DMS79 (cell line): Measurements from ENCODE around the gene DDAH1.
"Not testable (repeated sequence)": the region's sequence is repeated elsewhere in the genome, so short reads cannot be mapped to it uniquely, and the experiment has no call there.

Source experiments
- DNase-seq: peaks from one replicate; lab custom pipeline; 2025; lab: John Stamatoyannopoulos, UW

DDAH1 gene

DNA sequence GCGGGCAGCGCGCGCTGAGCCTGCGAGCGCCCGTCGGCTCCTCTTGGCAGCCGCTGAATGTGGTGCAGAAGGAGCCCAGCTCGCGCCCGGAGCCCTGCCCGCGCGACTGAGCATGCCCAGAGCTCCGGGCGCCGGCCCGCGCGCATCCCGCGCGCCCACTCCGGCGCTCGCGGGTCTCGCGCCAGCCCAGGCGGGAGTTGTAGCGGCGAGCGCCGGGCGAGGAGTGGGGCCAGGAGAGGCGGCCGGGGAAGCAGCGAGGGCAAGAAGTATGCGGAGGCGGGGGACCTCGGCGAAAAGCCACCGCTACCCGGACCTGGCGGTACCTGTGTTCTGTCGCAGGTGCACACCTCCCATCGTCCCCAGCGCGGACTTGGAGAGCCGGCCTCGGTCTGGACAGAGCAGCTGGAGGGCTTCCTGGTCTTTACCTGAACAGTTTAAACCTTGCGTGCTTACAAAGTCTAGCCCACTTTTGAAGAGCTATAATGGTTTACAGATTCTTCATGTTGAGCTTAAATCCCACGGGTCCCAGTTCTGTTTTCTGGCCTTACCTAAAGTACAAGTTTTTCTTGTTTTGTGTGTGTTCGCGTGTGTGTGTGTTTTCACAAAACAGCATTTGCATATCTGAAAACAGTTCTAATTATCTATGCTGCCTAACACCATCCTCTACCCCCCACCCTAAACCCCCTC is at the start of gene DDAH1:
Gene DDAH1, minus strand, starts transcription at position 61 of the 687 bp plus-strand sequence. CDS start 114 bp downstream, outside the sequence.
- peak; percentile 77 for DNase-seq

DNA sequence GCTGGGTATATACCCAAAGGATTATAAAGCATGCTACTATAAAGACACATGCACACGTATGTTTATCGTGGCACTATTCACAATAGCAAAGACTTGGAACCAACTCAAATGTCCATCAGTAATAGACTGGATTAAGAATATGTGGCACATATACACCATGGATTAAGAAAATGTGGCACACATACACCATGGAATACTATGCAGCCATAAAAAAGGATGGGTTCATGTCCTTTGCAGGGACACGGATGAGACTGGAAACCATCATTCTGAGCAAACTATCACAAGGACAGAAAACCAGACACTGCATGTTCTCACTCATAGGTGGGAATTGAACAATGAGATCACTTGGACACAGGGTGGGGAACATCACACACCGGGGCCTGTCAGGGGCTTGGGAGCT is 49.0 kb upstream of the DDAH1 start:
- not testable (repeated sequence) for DNase-seq

DNA sequence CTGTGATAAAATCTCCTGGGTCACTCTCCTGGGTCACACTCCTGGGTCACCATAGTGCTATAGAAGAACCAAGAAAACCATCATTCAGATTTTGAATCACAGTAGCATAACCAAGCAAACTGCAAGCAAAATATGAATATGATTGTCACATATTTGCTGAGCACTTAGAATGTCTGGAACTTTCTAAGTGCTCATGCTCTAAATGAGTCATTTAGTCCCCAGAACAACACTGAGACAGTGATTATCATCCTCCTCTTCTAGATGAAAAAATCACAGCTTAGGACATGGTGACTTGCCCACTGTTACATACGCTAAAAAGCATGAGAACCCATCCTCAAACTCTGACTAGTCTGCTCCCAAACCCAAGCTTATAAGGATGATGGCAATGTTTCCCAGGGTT is 39.5 kb upstream of the DDAH1 start:
- DNase-seq = no peak

DNA sequence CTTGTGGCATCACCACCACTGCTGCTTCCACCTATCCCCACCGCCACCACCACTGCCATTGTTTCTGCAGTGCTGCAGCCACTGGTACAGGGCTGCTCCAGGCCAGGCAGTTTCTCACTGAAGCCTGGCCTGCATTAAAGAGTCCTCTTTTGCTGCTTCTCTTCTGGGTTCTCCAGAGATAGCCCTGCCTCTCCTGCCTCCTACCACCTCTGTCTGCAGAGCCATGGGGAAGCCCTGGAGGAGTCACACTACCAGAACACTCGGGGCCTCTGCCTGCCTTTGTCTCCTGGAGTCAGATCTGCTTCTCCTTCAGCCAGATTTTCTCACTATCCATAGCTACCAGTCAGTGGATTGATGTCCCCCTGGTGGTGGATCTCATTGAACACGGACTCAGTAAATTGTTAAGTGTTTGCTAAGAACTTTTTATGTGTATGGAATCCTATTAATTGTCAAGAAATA is 37.7 kb upstream of the DDAH1 start:
- no peak for DNase-seq

DNA sequence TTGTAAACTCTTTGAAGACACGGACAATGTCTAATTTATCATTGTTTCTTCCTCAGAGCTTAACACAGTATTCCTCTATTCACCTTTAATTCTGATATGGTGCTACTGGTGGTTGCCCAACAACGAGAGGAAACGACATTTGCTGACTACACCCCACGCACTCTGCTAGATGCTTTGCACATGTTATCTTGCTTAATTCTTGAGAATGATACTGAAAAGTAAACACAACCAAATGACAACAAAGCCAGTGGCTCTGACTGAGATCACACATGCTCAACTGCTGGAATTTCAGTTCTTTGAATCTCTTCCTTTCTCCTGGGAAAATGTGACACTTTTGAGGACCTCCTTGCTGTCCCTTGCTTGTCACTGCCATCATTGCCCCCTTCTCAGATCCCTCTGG is 37.2 kb upstream of the DDAH1 start:
- DNase-seq = no peak

DNA sequence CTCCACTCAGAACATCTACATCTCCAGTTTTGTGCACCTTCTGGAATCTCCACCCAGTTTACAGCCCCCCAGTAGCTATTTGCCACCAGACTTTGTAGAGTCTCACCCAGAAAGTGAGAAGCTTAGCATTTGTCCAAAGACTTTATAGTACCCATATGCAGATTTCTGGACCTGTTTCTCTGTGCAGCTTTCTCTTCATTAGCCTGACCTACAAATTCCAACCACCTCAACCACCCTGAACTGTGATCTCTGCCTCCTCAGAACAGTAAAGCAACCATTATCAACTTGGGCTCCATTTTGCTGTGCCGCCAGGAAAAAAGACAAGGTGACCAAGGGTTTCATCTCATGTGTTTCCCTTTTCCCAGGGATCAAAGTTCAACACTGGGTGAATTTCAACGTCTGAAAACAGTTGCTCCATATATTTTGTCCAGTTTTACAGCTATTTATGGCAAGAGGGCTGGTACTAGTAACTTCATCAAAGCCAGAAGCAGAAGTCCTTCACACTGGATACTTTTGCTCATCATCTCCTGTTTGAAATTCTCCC is 36.5 kb upstream of the DDAH1 start:
- DNase-seq = no peak

DNA sequence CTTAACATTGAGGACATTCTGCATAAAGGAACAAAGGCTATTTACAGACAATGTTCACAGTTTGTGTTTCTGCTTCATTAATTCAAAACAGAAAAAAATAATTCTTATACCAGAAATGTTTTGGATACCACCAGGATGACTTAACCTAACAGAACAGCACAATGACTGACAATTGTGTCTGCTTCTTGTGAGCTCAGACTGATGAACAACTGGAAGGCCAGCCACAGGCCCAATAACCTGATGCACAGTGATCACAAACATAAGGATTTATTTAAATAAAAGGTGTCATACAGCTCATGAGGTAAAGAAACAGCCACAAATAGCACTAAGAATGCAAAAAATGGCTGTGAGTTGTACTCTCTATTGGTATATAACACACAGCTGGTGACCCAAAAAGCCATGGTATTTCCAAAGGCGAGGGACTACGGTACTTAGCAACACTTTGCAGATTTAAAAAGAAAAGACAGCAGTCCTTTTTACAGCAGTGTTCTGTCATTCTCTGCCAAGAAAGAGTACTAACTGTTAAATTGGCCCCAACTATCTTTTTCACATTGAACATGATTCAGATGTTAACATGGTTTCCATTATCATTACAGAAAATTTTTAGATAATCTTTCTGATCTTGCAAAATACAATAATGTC is 32.1 kb upstream of the DDAH1 start:
- no peak for DNase-seq

DNA sequence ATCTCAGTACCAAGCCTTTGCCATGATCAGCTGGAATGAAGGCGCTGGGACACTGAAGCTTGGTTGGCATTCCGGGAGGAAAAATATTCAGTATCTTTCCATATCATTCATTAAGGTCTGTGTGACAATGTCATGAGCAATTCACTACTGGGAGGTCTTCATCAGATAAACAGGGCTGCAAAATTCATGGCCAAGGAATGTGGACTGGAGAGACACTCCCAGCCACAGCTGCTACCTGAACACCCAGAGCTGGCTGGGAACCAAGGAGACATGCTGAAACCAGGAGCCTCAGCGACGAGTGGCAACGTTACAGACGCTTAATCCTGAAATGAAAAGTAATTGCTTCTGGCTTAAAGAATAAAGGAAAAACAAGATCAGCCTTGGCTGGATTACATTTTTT is 30.6 kb upstream of the DDAH1 start:
- peak; percentile 44 for DNase-seq

DNA sequence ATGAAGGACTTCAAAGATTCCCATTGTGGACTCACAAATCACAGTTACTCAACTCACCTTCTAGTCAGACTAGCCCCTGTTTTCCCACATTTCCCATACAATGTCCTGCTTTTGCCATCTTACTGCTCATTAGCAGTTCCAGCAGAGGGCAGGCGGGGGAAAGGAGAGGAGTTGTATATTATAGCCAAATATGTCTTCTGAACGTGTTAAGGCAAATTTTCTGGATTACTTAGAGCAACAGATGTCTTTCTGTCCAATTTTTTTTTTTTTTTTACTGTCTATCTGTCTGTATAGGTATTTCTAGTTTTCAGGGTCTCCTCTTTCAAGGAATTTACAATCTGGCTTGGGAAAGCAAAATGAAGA is 29.9 kb upstream of the DDAH1 start:
- DNase-seq = no peak

DNA sequence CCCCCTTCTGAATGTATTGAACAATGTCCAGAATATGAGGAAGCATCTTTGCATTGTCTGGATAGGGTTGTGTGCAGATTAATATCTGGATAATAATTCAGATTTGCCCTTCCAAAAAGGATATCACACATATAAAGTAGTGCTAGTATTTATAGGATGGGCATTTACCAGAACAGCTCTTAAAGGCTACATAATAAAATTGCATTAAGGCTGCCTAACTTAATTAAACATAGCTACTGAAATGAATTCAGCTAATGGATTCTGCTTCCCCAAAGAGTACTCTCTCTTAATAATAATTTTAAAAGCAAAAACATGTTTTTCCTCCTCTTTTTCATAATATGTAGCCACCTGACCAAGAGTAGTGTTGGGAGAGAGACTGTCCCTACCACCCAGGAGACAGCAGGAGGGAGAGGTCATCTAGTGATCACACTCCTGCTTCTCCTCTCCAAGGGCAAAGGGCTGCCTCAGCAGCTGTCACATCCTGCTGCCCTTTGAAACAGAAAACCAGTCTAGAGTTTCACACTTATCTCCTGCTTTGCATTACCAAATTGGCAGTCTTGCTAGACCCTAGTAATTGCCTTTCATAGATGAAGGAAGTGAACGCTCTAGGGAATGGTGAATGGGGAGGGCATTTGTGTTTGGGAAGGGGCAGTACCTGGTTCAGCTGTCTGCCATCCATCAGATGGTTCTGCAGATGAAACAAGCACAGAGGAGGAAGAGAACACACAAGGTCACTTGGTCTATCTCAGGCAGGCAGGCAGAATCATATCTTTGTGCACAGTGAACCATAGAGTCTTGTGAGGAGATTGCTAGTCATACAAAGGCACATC is 29.3 kb upstream of the DDAH1 start:
- no peak for DNase-seq

DNA sequence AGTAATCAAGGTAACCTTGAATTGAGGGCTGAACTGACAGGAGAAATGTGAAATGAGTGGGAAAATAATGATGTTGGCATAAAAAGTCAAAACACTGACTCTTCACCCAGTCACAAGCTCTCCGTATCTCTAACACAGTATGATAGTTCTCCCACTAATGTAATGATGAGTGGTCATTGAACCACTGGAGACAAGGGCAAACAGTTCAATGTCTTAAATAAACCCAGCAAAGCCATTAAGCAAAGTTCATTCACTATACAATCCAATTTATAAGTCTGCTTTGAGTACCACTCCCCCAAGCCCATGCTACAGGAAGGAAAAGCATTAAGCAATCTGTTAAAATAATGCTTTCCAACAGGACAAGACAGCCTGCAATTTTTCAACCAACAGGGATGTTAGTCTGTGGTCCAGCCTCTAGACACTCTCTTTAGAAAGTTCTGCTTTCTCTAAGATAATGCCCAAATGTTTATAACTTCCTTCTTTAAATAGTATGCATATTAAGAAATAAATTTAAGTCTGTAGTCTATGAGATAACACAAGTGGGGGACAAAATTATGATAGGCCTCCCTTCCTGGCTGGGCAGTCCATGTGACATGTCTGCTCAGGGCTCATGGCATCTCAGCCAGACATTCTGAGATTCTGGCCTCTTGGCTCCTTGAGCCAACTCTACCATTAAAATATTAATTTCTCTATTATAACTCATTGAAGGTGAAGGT is 25.5 kb upstream of the DDAH1 start:
- DNase-seq = no peak

DNA sequence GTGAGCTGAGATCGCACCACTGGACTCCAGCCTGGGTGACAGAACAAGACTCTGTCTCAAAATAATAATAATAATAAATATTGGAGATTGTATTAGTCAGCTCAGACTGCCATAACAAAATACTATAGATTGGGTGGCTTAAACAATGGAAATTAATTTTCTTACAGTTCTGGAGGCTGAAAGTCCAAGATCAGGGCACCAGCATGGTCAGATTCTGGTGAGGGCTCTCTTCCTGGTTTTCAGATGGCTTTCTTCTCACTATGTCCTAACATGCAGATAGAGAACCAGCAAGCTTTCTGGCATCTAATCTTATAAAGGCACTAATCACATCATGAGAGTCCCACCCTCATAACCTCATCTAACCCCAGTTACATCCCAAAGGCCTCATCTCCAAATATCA is 23.2 kb upstream of the DDAH1 start:
- no peak for DNase-seq

DNA sequence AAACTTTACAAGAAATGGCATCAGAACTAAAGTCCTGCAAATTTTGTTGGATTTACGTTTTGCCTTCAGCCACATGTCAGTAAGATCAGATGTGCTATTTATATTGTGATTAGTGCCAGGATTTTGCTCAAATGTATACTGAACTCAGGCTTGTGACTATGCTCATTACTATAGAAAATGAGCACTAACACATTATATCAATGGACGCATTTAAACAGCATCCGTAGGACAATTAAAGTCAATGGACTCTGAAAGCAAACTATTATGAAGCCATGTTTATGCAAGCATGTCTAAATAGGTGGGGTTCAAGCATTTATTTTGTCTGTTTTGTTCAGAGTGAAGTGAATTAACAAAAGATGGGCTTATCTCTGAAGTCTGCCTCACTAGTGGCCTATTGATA is 20.6 kb upstream of the DDAH1 start:
- DNase-seq = no peak

DNA sequence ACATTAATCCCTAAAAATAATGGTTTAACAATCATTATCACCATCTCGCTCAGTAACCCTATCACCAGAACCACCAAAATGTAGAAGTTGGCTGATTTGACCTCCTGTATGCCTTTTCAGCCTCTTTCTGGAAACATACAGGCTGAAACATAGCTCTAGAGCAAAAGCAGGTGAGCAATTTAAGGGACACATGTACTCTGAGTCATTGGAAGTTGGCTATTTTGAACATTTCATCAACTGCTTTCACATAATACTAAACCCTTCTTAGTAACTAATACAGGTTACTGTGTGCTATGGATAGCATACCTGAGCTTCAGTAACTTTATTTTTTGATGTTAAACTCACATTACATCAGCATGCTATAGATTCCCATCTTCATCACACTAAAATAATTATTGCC is 19.8 kb upstream of the DDAH1 start:
- no peak for DNase-seq

DNA sequence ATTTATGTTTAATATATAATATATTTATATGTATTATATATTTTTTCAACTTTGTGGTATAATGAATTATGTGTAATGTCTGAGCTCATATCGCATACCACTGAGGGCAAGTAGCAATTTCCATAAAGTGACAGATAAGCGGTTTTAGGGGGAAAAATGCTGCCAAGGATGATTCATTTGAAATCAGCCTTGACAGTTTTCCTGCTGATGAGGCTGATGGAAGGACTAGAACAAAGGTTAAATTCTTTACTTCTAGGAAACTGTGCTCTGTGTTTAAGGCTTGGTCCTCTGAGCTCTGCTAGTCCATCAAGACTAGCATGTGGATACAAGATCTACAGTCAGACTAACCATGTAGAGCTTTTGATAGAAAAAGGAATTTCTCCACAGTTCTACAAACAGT is 19.3 kb upstream of the DDAH1 start:
- DNase-seq = no peak

DNA sequence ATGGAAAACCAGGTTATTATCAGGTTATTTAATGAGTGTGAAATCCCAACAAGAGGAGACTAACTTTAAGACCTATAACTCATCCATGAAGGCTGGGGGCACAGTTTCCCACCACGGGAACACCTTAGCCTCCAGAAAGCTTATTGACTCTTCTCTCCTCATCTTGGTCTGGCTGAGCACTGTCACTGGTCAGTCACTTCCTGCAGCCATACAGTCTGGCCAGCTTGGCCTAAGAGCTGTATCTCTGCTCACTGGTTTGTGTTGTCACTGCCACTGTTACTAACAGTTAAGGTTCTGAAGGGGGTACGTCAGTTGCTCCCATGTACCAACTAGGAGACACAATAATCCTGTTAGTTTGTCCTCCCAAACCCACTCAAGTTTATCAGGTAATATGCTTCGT is 16.7 kb upstream of the DDAH1 start:
- no peak for DNase-seq

DNA sequence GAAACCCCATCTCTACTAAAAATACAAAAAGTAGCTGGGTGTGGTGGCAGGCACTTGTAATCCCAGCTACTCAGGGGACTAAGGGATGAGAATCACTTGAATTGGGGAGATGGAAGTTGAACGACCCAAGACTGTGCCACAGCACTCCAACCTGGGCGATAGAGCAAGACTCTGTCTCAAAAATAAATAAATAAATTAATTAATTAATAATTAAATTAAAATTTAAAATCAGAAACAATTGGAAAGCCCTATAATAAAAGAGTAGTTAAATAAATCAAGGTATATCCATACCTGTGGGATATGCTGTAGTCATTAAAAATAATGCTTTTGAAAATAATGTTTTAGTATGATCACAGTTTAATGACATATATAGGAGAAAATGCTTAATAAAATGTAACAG is 15.6 kb upstream of the DDAH1 start:
- DNase-seq = no peak

DNA sequence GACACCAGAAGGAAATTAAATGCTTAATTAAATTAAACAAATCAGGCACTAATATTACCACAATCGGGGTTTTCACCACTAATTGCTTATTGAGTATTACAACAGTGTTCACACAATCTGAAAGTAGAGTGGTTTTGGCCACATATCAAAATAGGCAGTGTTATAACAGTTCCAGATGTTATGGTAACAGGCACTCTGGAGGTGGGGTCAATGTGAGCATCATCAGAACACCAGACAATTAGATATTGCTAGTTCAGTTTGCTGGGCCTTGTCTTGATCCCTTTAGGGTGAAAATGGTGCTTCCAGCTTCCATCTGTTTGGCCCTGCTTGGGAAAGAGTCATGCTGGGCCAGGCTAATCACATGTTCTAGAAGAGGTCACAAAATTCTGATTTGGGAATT is 14.5 kb upstream of the DDAH1 start:
- no peak for DNase-seq

DNA sequence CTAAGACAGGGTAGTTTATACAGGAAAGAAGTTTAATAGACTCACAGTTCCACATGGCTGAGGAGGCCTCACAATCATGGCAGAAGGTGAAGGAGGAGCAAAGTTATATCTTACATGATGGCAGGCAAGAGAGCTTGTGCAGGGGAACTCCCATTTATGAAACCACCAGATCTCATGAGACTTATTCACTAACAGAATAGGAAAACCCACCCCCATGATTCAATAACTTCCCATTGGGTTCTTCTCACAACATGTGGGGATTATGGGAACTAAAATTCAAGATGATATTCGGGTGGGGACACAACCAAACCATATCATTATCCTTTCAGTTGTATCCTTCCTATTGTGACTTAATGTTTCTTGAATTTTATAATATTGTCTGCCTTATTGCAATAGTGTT is 13.4 kb upstream of the DDAH1 start:
- no peak for DNase-seq

DNA sequence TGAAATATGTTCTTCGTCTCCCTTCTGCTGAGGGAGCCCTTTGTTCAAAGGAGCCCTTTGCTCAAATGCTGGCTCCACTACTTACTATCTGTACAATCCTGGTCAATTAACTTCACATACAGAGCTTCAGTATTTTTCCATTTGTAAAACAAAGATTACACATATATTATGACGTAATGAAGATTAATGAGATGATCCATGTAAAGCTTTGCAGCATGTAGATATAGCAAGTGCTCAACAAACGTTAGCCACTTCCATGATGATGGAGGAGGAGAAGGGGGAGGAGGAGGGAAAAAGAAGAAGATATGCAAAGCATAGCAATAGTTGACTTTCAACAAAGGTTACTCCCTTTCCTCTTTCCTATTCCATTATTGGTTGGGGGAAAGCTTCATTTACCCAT is 10.1 kb upstream of the DDAH1 start:
- DNase-seq = no peak

DNA sequence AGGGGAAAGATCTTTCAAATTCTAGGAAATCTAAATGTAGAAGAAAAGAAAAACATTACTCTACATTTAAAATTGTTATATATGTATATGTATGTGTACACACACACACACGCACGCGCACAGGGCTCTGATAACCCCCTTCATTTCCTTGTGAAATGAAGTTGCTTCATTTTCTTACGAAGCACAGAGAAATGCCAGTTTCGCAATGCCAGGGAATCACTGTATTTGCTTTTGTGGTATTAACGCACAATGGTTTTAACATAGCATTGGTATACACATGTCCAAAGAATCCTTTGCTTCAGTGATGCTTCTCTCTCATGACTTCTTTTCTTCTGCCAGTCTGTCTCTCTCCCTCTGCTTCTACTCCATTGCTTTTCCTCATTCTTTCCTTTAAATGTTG is 8.4 kb upstream of the DDAH1 start:
- no peak for DNase-seq

DNA sequence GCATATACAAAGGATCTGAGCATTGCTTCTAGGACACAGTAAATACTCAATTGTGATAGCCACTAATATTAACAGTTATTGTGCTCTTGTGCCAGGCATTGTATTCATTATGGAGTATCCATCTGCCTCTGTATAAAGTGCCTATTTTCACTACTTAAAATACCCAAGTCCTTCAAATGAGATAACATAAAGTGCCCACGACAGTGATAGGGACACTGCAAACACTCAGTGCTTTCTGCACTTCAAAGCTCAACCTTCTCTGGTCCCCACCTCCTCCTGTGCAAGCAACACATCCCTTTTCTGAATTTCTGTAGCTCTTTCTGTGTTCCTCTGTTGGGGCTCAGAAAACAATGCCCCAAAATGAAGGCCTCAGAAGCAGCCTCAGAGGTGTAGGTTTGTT is 6.6 kb upstream of the DDAH1 start:
- no peak for DNase-seq
